ENCODE results near the gene RGS17.

DNA sequence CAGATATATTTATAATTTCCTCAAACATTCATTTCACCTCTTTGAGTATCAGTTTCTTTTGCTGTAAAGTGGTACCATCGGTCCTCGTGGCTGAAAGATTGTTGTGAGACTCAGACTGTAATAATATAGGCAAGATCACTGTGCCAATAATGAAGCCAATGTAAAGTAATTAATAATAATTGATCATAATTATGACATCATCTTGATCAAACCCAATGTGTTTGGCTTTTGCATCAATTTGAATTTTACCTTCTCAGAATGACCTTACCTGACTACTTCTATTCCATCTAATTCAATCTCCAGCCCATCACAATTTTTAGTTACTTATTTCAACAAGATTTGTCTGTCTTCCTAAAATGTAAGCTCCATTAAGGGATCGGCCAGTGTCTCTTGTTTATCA lies 112.7 kb downstream of the RGS17 start:
- TF ChIP-seq CTCF (IDR thresholded peaks at IDR 0.05), result no peak
- TF ChIP-seq POLR2A (IDR thresholded peaks at IDR 0.05), result no peak

Data from lower leg skin (tissue), 3 donors.